Aorta (tissue), 5 donors: ENCODE measurements around the gene LRRC75A. TPM values are rescaled to one million over a fixed set of nuclear protein-coding genes. Genes with fewer than 3 reads are reported as not detected.

Source experiments
- ATAC-seq: fragments of 200-7000 bp; cut with Tn5 transposase; one replicate; pipeline ENCODE4 v1.9.1; 2022; ENCODE audit warnings: moderate library complexity; ENCODE audit not compliant: low FRiP score
- DNase-seq, 2 donors: peaks; one replicate each; pipeline ENCODE4 v3.0.0-alpha.2; 2020
- H3K27ac ChIP-seq, 2 donors: one replicate each; pipeline ENCODE4 v1.5.1; 2013; ENCODE audit warnings: low read length in 2 of 2, mild to moderate bottlenecking in 2 of 2, moderate library complexity in 2 of 2, control low read depth in 1 of 2, inconsistent platforms in 1 of 2, low read depth in 1 of 2
- H3K27me3 ChIP-seq, 2 donors: one replicate each; pipeline ENCODE4 v1.6.1; 2013; ENCODE audit warnings: control low read depth in 1 of 2, low read length in 1 of 2, mild to moderate bottlenecking in 1 of 2, moderate library complexity in 1 of 2; ENCODE audit not compliant: insufficient read depth in 2 of 2, control insufficient read depth in 1 of 2
- H3K36me3 ChIP-seq, 2 donors: one replicate each; pipeline ENCODE4 v1.6.1; 2013; ENCODE audit warnings: control low read depth in 1 of 2, low read length in 1 of 2, mild to moderate bottlenecking in 1 of 2; ENCODE audit not compliant: insufficient read depth in 2 of 2, control insufficient read depth in 1 of 2
- H3K4me1 ChIP-seq, 2 donors: one replicate each; pipeline ENCODE4 v1.6.1; 2013; ENCODE audit warnings: low read length in 2 of 2, control low read depth in 1 of 2, mild to moderate bottlenecking in 1 of 2, moderate library complexity in 1 of 2; ENCODE audit not compliant: insufficient read depth in 2 of 2, control insufficient read depth in 1 of 2
- H3K4me3 ChIP-seq, 2 donors: one replicate each; pipeline ENCODE4 v1.5.1; 2013; ENCODE audit warnings: low read length in 2 of 2, control low read depth in 1 of 2, mild to moderate bottlenecking in 1 of 2
- H3K9me3 ChIP-seq: one replicate; pipeline ENCODE4 v1.6.1; 2013; ENCODE audit warnings: mild to moderate bottlenecking, low read length; ENCODE audit not compliant: control insufficient read depth
- WGBS, 2 donors: extraction: QIAGEN DNeasy Blood & Tissue Kit; methylation state at CpG; one replicate each; pipeline ENCODE4 v1.1.7; 2013; 5-methylcytosine and 5-hydroxymethylcytosine counted together
- intact Hi-C, 2 donors: fragments of 100-400 bp; cut with DNase I; formaldehyde crosslinking; loops; one replicate each; pipeline versions ENCODE4 v1.14.2 to v1.15.0; 2022
- polyA plus RNA-seq, 2 donors: library from polyadenylated mRNA; stranded (reverse); fragments of 200-250 nt; gene quantifications; one replicate each; pipeline ENCODE4 v1.2.3, GENCODE V29; 2013
- total RNA-seq, 2 donors: library from RNA; stranded (reverse); fragmentation: NEBNext Ultra II Directional; extraction: Animal tissue kit (Norgen Biotek cat#: 25700); gene quantifications; one replicate each; pipeline ENCODE4 v1.2.1, GENCODE V29; 2021
- donor health status: healthy with polysubstance abuse.
- donor health status: Bipolar disorder and iron deficiency.
- donor health status: DM: no; HTN: no; CAD: no.
- donor health status: DM: no; HTN: no; CAD: no.
- donor health status: DM: yes; HTN: yes; CAD: no.

LRRC75A gene
- total and polyA plus RNA-seq, 4 donors, result 2.4 to 14.1 (median 4.3) TPM

DNA sequence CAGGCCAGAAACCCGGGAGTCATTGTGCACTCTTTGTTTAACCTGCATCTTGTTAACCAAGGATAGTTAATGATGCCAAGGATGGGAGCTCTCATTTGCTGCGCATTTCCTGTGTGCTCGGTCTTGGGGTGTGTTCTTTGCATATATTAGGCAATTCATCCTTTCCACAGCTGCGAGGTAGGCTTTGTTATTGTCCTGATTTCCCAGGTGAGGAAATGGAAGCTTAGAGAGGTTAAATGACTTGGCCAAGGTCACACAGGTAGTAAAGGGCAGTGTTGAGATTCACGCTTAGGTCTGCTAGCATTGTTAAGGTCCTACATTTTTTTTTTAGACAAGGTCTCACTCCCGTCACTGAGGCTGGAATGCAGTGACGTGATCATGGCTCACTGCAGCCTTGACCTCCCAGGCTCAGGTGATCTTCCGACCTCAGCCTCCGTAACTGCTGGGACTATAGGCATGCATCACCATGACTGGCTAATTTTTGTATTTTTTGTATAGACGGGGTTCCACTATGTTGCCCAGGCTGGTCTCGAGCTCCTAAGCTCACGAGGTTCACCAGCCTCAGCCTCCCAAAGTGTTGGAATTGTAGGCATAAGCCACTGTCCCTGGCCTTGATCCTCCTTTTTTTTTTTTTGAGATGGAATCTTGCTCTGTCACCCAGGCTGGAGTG is 5.0 kb upstream of the LRRC75A start:
- H3K27me3 ChIP-seq, result no peaks in the 10 kb centered on the region
- no peaks in the 10 kb centered on the region for H3K4me1 ChIP-seq
- no peak overlapping the region for H3K27ac ChIP-seq
- WGBS, 2 donors, result 87 to 88% methylated on average over 12 of the region's 12 CpGs
- intact Hi-C loops, result no loop called here
- no peak overlapping the region for H3K4me3 ChIP-seq
- peak in 1 of 2 donors; percentile 23 for DNase-seq
- H3K9me3 ChIP-seq, result no peaks in the 10 kb centered on the region
- H3K36me3 ChIP-seq, result no peaks in the 10 kb centered on the region
- no peak for ATAC-seq

DNA sequence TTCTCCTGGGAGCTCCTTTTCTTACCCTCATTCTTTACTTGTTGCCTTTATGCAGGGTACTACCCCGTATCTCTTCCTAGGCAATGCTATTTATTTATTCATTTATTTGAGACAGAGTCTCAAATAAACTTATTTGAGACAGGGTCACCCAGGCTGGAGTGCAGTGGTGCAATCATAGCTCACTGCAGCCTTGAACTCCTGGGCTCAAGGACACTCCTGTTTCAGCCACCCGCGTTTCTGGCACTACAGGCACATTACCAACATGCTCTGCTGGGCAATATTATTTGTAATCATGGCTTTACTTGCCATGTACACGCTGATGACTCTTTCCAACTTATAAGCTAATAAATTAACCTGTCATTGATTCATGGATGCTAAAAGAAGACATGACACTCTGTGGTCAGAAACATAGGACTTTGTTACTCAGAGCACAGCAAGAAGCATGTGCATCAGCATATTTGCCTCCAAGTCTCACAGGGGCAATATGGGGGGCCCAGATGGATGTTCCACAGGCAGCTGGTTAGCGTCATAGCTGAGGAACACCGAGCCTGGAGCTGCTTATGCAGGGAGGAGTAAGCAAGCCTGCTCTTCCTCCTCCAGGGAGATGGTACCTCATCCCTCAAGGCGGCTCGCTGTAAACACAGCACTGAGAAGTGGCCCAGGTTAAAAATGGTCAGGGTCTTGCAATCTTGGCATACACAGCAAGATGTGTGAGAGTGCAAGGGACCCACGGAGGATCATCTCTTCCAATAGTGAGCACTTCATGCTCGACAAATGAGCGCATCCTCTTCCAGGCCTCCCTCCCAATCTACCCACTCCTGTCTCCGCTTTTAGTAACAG is 4.2 kb upstream of the LRRC75A start:
- Histone ChIP-seq H3K36me3 (no peaks in the 10 kb centered on the region), H3K4me1 (no peaks in the 10 kb centered on the region), H3K9me3 (no peaks in the 10 kb centered on the region), H3K27ac (no peak overlapping the region), H3K4me3 (no peak overlapping the region), H3K27me3 (no peaks in the 10 kb centered on the region)
- ATAC-seq (no peak), DNase-seq (peak in 1 of 2 donors; percentile 20)
- intact Hi-C loops, result no loop called here
- 78 to 82% methylated on average over 12 of the region's 12 CpGs for WGBS, 2 donors

DNA sequence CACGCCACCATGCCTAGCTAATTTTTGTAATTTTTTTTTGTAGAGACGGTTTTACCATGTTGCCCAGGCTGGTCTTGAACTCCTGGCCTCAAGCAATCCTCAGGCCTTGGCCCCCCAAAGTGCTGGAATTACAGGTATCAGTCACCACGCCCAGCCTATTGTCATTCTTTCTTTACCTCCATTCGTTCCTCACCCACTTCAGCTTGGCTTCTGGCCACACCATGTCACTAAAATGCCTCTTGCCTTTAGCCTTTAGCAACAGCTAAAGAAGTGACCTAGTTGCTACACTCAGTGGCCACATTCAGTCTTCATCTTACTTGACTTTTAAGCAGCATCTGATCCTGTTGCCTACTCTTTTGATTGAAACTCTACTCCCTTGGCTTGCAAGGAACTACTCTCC is 3.6 kb upstream of the LRRC75A start:
- Histone ChIP-seq H3K4me3 (no peak overlapping the region), H3K9me3 (no peaks in the 10 kb centered on the region), H3K27me3 (no peaks in the 10 kb centered on the region), H3K4me1 (no peaks in the 10 kb centered on the region), H3K36me3 (no peaks in the 10 kb centered on the region), H3K27ac (no peak overlapping the region)
- intact Hi-C loops, result no loop called here
- no peak for DNase-seq
- no peak for ATAC-seq
- WGBS, 2 donors, result 82 to 86% methylated on average over 4 of the region's 4 CpGs

DNA sequence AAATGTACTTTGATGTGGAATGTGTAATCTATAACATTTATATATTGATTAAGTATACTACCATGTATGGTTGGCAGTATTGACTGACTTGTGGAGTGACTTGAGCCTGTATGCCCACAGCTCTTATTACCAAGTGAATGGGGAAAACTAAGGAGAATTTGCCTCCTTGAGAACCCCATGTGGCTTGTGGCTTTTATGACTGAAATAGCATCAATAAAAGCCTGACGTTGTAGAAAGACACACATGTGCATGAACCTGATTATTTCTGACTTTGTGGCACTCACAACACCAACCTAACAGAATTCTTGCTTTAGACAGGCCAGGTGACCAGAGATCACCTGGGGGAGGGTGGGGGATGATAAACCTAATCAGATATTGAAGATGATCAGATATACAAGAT is 2.1 kb upstream of the LRRC75A start:
- H3K4me3 ChIP-seq, result no peak overlapping the region
- no peaks in the 10 kb centered on the region for H3K9me3 ChIP-seq
- intact Hi-C loops, result no loop called here
- H3K4me1 ChIP-seq, result no peaks in the 10 kb centered on the region
- no peak for DNase-seq
- H3K27ac ChIP-seq, result no peak overlapping the region
- no peaks in the 10 kb centered on the region for H3K27me3 ChIP-seq
- 13 to 23% methylated on average over 1 of the region's 1 CpG for WGBS, 2 donors
- ATAC-seq, result no peak
- no peaks in the 10 kb centered on the region for H3K36me3 ChIP-seq

DNA sequence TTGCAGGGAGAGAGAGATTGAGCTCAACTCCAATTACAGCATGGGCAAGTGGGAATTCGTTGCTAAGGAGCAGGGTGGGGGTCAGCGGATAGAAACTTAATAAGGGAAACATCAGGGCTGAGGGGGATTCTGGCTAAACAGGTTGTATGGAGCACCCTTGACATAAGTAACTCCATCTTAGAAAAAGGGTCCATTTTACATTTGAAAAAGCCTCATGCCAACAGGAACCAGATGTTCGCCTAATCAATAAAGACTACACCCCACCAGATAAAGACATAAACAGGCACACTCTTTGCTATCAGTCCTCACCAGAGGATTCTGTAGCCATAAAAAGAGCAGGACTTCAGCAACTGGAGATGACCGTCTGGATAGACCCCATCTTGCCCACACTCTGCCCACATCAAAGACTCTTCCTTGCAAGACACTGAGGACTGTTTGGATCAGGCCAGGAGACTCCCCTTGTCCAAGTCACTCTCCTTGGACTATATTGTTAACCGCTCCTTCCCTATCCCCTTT is 1.6 kb upstream of the LRRC75A start:
- H3K4me1 ChIP-seq, result no peaks in the 10 kb centered on the region
- ATAC-seq, result no peak
- no peaks in the 10 kb centered on the region for H3K9me3 ChIP-seq
- no peak overlapping the region for H3K4me3 ChIP-seq
- WGBS, 2 donors, result 88 to 91% methylated on average over 5 of the region's 5 CpGs
- intact Hi-C loops, result no loop called here
- no peak overlapping the region for H3K27ac ChIP-seq
- H3K27me3 ChIP-seq, result no peaks in the 10 kb centered on the region
- no peak for DNase-seq
- no peaks in the 10 kb centered on the region for H3K36me3 ChIP-seq

DNA sequence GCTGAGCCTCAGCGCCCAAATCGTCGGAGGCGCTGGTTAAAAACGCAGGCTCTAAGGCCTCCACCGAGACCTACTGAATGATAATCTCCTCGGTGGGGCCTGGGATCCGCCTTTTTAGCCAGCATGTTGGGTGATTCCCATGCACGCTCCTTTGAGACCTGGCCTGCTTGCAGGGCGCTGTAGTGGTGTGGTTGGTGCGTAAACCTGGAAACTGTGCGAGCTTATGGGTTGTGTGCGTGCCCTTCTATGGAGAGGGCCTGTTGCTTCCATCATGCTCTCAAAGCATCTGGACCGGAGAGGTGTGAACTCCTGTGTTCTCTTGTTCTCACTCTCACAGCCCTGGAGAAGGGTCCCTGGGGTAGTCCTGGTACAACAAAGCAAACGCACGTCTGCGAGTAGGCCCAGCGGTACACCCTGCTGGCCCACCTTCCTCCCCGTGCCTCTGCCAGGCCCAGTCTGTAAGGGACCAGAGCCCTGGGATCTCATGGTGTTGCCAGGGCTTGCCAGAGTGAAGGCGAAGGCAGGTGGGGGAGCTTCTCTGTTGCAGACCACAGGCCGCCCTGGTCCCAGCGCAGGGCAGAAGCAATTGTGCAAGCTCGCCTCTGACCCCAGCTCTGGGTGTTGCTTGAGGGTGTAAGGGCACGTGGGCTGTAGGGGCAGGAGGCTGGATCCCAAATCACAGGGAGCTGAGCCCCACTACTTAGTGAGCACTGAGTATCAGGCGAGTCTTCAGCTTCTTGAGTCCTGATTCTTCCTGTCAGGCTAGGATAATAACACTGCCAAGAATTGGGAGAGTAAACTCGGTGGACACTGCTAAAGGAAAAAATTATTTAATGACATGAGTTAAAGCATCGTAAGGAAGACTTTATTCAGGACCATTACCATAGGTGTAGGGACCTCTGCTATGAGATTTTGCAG is 879 bp upstream of the LRRC75A start:
- intact Hi-C loops, result no loop called here
- DNase-seq (no peak), ATAC-seq (peak; percentile 15)
- no peaks in the 10 kb centered on the region for H3K4me1 ChIP-seq
- no peaks in the 10 kb centered on the region for H3K9me3 ChIP-seq
- 81 to 83% methylated on average over 27 of the region's 27 CpGs for WGBS, 2 donors
- H3K27ac ChIP-seq, result no peak overlapping the region
- H3K27me3 ChIP-seq, result no peaks in the 10 kb centered on the region
- H3K36me3 ChIP-seq, result no peaks in the 10 kb centered on the region
- H3K4me3 ChIP-seq, result peak overlapping the region in 1 of 2 donors; percentile 67

DNA sequence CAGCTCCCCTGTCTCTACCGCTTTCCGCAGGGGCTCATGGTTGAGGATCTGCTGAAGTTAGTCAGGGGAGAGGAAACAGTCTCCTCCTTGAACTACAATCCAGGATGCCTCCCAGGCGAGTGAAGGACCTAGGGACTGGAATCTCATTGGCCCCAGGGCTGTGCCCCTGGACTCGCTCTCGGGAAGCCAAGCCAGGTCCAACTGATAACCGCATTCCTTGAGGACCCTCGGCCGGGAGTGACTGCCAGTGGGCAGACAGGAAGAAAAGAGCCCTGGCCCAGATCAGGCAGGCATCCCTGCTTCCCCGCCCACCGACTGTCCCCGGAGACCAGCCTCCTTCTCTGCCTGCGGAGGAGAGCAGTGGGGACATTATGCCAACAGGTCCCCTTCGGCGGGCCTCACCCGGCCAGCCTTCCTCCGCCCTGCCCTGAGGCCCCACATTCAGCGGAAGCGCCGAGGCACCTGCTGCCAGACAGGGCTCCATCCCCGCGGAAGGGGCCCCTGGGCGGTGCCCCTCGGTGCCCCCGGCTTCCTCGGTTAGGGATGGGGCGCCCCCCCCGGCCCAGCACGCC is 776 bp downstream of the LRRC75A start:
- no peak overlapping the region for H3K27ac ChIP-seq
- H3K36me3 ChIP-seq, result no peaks in the 10 kb centered on the region
- H3K4me3 ChIP-seq, result peak overlapping the region; percentile 67 to 92
- intact Hi-C loops, result no loop called here
- DNase-seq (peak in 1 of 2 donors; percentile 54), ATAC-seq (no peak)
- no peaks in the 10 kb centered on the region for H3K4me1 ChIP-seq
- H3K27me3 ChIP-seq, result no peaks in the 10 kb centered on the region
- H3K9me3 ChIP-seq, result no peaks in the 10 kb centered on the region
- 6 to 7% methylated on average over 20 to 28 of the region's 28 CpGs for WGBS, 2 donors

DNA sequence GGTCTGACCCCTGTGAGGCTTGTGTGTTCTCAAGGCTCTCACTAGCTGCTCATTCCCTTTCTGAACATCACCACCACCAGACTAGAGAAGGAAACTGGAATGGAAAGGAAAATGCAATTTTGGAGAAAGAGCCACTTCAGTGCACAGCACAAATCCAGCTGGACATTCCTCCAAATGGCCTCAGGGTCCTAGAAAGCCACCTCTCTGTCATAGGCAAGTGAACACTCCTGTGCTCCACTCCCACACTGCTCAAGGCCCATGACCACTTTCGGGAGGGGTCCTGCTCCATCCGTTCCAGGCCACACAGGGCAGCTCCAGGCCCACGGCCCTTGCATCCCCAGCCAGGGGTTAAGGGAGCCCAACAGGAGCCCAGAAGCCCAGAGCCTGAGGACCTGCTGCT is 2.6 kb downstream of the LRRC75A start:
- peaks cover 0 to 2% of the 10 kb centered on the region in 2 donors for H3K4me1 ChIP-seq

More for the DNA sequence above, 2.6 kb downstream of the LRRC75A start:
- Histone ChIP-seq H3K36me3 (no peaks in the 10 kb centered on the region), H3K27me3 (no peaks in the 10 kb centered on the region), H3K9me3 (no peaks in the 10 kb centered on the region), H3K4me3 (no peak overlapping the region), H3K27ac (no peak overlapping the region)
- WGBS, 2 donors, result 88 to 90% methylated on average over 3 of the region's 3 CpGs
- DNase-seq (no peak), ATAC-seq (no peak)
- intact Hi-C loops, result no loop called here
